ENCODE data around the gene RNU6-9. TPM values are rescaled to one million over a fixed set of nuclear protein-coding genes. Genes with fewer than 3 reads are reported as not detected.

RNU6-9 gene
- total and polyA plus RNA-seq, 2 of the 13 experiments (the other 11 are each of a cell fraction or from before 2014, with no cell fraction given), result under 0.01 TPM; not detected in 1

DNA sequence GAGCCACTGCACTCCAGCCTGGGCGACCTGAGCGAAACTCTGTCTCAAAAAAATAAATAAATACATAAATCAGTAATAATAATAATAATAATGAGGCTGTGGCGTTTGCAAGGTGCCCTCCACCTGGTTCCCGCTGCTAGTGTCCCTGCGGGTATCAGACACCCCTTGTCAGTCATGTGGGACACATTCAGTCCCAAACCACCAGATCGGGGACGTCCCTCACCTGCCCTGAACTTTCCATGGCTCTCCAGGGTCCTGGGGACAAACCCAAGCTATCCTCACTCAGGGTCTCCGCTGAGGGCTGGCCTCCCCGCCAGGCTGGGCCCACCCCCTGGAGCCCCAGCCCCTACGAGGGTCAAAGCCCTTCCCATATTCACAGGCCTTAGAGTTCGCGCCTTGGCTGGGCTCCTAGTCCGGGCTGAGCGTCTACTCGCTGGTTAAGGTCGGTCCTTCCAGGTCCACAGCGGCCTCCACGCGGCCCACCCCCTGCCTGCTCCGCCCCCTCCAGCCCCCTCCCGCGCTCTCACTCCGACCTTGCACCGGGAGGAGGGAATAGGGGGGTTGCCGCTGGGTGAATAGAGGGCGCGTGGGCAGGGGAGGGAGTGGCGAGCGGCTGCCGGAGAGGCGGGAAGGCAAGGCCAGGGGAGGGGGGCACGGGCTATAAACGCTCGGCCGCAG lies 23.5 kb downstream of the RNU6-9 start (continued):
- TF ChIP-seq, protein P1, sequence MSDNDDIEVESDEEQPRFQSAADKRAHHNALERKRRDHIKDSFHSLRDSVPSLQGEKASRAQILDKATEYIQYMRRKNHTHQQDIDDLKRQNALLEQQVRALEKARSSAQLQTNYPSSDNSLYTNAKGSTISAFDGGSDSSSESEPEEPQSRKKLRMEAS (IDR thresholded peaks at IDR 0.05), result 0 out of 2 replicates have a peak, but pooled peaks have one; percentile 44

DNA sequence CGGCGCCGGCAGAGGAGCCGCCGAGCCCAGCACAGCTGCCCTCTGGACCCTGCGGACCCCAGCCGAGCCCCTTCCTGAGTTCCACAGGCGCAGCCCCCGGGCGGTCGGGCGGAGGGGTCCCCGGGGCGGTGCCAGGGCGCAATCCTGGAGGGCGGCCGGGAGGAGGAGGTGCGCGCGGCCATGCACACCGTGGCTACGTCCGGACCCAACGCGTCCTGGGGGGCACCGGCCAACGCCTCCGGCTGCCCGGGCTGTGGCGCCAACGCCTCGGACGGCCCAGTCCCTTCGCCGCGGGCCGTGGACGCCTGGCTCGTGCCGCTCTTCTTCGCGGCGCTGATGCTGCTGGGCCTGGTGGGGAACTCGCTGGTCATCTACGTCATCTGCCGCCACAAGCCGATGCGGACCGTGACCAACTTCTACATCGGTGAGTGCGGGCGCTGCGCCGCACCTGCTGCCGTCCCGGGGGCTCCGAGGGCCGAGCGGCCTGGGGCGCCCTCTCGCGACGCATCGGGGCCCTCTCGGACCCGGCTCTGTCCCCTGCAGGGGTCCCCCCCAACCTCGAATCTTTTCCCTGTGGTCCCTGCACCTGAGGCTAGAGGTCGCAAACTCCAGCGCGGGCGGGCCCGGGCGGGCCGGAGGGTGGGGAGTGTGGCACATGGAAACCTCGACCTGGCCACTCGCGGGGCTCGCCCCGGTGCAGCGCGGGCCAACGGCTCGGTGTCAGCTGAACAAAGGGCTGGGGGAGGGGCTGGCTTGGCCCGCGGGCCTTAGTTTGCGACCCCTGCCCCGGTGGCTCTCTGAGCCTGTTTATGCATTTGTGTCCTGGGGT lies 24.3 kb downstream of the RNU6-9 start, which contains the start of gene KISS1R:
Gene KISS1R (plus strand): TSS at position 11 of the 829 bp plus-strand sequence. CDS start 170 bp downstream, at position 181.
- 0% methylated on average over 11 of the region's 87 CpGs for whole genome bisulfite sequencing (ENCODE audit: low lambda C conversion rate)
- Histone ChIP-seq H3K36me3 (replicated peaks in 1 of 2; ENCODE audit: control insufficient read depth in 1 of 2, insufficient read depth in 2 of 2, low read length in 2 of 2) (no peaks in the 10 kb centered on the region), H3K9ac (ENCODE audit: insufficient read depth, low read depth, low read length) (peak within 1 kb of the TSS; percentile 73), H3K27ac (ENCODE audit: extremely low read length, insufficient read depth, low read length) (peak within 1 kb of the TSS; percentile 71), H3K4me1 (ENCODE audit: insufficient read depth, low read length) (peaks cover 24% of the 10 kb centered on the region), H3K79me2 (ENCODE audit: insufficient read depth, low read length) (peaks cover 6% of the 10 kb centered on the region), H3K9me3 (ENCODE audit: low read length) (no peaks in the 10 kb centered on the region), H2AFZ (ENCODE audit: low read length) (no peak within 1 kb of the TSS), H3K27me3 (ENCODE audit: control insufficient read depth in 1 of 2, insufficient read depth in 2 of 2, low read length in 2 of 2) (no peaks in the 10 kb centered on the region; a peak in 1 of 5 replicates), H3K4me2 (ENCODE audit: low read depth, low read length) (peak within 1 kb of the TSS; percentile 92), H3K4me3 (replicated peaks in 1 of 3; ENCODE audit: insufficient read depth in 1 of 3, low read depth in 2 of 3, low read length in 3 of 3) (peak within 1 kb of the TSS; percentile 52 to 96 (median 57)), H4K20me1 (ENCODE audit: insufficient read depth, low read length) (no peaks in the 10 kb centered on the region)
- peak; percentile 8 for FAIRE-seq
- DNase-seq (ENCODE audit: low spot score), result peak; percentile 71
- peak; percentile 74 for ATAC-seq
- in situ Hi-C loops (cut with HindIII; ENCODE audit: extremely low pct_ligation_motif_present, low pct_unique_long_range_greater_than_20kb) (loop anchor here (5.0 kb wide), 1 partner anchor 55 kb away; no protein-coding TSS in a partner anchor), intact Hi-C loops (cut with micrococcal nuclease; ENCODE audit: unreplicated experiment) (loop anchor here (2.0 to 5.0 kb wide), 2 partner anchors 55 to 150 kb away; no protein-coding TSS in a partner anchor)
- ChIA-PET CTCF (ENCODE audit: low intra/inter-chr PET ratio, low total read pairs) (interaction anchor here (1.1 to 2.4 kb wide), 3 partner anchors 54 to 147 kb away, joined by 3 to 14 read pairs (median 11); no protein-coding TSS in a partner anchor), POLR2A (interaction anchor here (1.2 kb wide), 1 partner anchor 24 kb away, joined by 4 read pairs; the partner anchor contains the start of genes MED16 and RNU6-9)
- BruUV-seq (replicated peaks), result TSS peak; percentile 80
- no peak for TF ChIP-seq NONO (IDR thresholded peaks at IDR 0.05)
- peak; percentile 62; the same call in 1 of the 2 replicates for TF ChIP-seq NONO (CRISPR knock-in tag; conservative IDR thresholded peaks at IDR 0.05)
- TF ChIP-seq, protein P2, sequence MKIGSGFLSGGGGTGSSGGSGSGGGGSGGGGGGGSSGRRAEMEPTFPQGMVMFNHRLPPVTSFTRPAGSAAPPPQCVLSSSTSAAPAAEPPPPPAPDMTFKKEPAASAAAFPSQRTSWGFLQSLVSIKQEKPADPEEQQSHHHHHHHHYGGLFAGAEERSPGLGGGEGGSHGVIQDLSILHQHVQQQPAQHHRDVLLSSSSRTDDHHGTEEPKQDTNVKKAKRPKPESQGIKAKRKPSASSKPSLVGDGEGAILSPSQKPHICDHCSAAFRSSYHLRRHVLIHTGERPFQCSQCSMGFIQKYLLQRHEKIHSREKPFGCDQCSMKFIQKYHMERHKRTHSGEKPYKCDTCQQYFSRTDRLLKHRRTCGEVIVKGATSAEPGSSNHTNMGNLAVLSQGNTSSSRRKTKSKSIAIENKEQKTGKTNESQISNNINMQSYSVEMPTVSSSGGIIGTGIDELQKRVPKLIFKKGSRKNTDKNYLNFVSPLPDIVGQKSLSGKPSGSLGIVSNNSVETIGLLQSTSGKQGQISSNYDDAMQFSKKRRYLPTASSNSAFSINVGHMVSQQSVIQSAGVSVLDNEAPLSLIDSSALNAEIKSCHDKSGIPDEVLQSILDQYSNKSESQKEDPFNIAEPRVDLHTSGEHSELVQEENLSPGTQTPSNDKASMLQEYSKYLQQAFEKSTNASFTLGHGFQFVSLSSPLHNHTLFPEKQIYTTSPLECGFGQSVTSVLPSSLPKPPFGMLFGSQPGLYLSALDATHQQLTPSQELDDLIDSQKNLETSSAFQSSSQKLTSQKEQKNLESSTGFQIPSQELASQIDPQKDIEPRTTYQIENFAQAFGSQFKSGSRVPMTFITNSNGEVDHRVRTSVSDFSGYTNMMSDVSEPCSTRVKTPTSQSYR (CRISPR knock-in tag; IDR thresholded peaks at IDR 0.05; ENCODE audit: borderline replicate concordance), result no peak; the same call in 1 of the 2 replicates
- peak; percentile 36; the same call in 1 of the 2 replicates for TF ChIP-seq THAP11 (CRISPR knock-in tag; IDR thresholded peaks at IDR 0.05)
- no peak for TF ChIP-seq MEIS1 (CRISPR knock-in tag; IDR thresholded peaks at IDR 0.05; ENCODE audit: borderline replicate concordance)
- peak; percentile 61; the same call in 1 of the 2 replicates for TF ChIP-seq ZNF616 (CRISPR knock-in tag; IDR thresholded peaks at IDR 0.05; ENCODE audit: low read depth)
- TF ChIP-seq ZNF468 (CRISPR knock-in tag; IDR thresholded peaks at IDR 0.05), result 0 out of 2 replicates have a peak, but pooled peaks have one; percentile 79
- TF ChIP-seq CHD4 (IDR thresholded peaks at IDR 0.05; ENCODE audit: borderline replicate concordance, low read length), result peak; percentile 73; the same call in 1 of the 2 replicates
- TF ChIP-seq HNF4A (CRISPR knock-in tag; IDR thresholded peaks at IDR 0.05), result peak; percentile 74
- TF ChIP-seq, protein P3, sequence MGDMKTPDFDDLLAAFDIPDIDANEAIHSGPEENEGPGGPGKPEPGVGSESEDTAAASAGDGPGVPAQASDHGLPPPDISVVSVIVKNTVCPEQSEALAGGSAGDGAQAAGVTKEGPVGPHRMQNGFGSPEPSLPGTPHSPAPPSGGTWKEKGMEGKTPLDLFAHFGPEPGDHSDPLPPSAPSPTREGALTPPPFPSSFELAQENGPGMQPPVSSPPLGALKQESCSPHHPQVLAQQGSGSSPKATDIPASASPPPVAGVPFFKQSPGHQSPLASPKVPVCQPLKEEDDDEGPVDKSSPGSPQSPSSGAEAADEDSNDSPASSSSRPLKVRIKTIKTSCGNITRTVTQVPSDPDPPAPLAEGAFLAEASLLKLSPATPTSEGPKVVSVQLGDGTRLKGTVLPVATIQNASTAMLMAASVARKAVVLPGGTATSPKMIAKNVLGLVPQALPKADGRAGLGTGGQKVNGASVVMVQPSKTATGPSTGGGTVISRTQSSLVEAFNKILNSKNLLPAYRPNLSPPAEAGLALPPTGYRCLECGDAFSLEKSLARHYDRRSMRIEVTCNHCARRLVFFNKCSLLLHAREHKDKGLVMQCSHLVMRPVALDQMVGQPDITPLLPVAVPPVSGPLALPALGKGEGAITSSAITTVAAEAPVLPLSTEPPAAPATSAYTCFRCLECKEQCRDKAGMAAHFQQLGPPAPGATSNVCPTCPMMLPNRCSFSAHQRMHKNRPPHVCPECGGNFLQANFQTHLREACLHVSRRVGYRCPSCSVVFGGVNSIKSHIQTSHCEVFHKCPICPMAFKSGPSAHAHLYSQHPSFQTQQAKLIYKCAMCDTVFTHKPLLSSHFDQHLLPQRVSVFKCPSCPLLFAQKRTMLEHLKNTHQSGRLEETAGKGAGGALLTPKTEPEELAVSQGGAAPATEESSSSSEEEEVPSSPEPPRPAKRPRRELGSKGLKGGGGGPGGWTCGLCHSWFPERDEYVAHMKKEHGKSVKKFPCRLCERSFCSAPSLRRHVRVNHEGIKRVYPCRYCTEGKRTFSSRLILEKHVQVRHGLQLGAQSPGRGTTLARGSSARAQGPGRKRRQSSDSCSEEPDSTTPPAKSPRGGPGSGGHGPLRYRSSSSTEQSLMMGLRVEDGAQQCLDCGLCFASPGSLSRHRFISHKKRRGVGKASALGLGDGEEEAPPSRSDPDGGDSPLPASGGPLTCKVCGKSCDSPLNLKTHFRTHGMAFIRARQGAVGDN (CRISPR knock-in tag; IDR thresholded peaks at IDR 0.05), result peak; percentile 92
- TF ChIP-seq ARID2 (CRISPR knock-in tag; IDR thresholded peaks at IDR 0.05; ENCODE audit: borderline replicate concordance), result 0 out of 2 replicates have a peak, but pooled peaks have one; percentile 40

Data from HepG2 (cell line).